Uterus (tissue), 4 donors: ENCODE measurements around the gene COPS3. TPM values are rescaled to one million over a fixed set of nuclear protein-coding genes. Genes with fewer than 3 reads are reported as not detected.

Experiments used
- DNase-seq, 2 donors: peaks; one replicate each; pipeline ENCODE4 v3.0.0-alpha.2; 2019 to 2020
- H3K27ac ChIP-seq, 2 donors: fragments of 200-600 bp; sonication (generic); 1 replicate in 1 of 2; 2 replicates in 1 of 2; pipeline ENCODE4 v1.5.1; 2016 to 2018
- H3K27me3 ChIP-seq, 2 donors: fragments of 200-600 bp; sonication (generic); one replicate each; pipeline ENCODE4 v1.5.1; 2018 to 2019; ENCODE audit warnings: control low read depth in 1 of 2
- H3K36me3 ChIP-seq, 2 donors: fragments of 200-600 bp; sonication (generic); one replicate each; pipeline ENCODE4 v1.5.1; 2019; ENCODE audit warnings: control low read depth in 1 of 2
- H3K4me1 ChIP-seq, 2 donors: fragments of 200-600 bp; sonication (generic); one replicate each; pipeline ENCODE4 v1.5.1; 2018 to 2019; ENCODE audit warnings: control low read depth in 1 of 2
- H3K4me3 ChIP-seq, 2 donors: fragments of 200-600 bp; sonication (generic); 1 replicate in 1 of 2; 2 replicates in 1 of 2; pipeline ENCODE4 v1.5.1; 2018 to 2019; ENCODE audit warnings: mild to moderate bottlenecking in 1 of 2
- H3K9me3 ChIP-seq, 2 donors: fragments of 200-600 bp; sonication (generic); one replicate each; pipeline ENCODE4 v1.5.1; 2019; ENCODE audit warnings: control low read depth in 1 of 2
- POLR2A ChIP-seq, 2 donors: fragments of 450-650 bp; IDR thresholded peaks; one replicate each; pipeline ENCODE4 v1.6.1; 2016; ENCODE audit warnings: antibody characterized with exemption in 2 of 2, mild to moderate bottlenecking in 1 of 2, moderate library complexity in 1 of 2
- intact Hi-C: fragments of 100-400 bp; cut with DNase I; formaldehyde crosslinking; loops from one replicate; pipeline ENCODE4 v1.15.1; 2023; ENCODE audit warnings: low total_unique reads
- total RNA-seq, 4 donors: library from RNA; depleted of rRNA in 3 of 4; stranded (reverse); fragments of >200 nt in 3 of 4; gene quantifications; one replicate each; pipeline versions ENCODE4 v1.1.0 to v1.2.4, GENCODE V29; 2014 to 2023
- TF ChIP-seq, protein P1 (sequence below), 4 experiments: fragments of 200-600 bp in 2 of 4; fragments of 450-650 bp in 2 of 4; sonication (generic) in 2 of 4; IDR thresholded peaks; one replicate each; pipeline ENCODE4 v1.5.1; 2016 to 2019; ENCODE audit warnings: antibody characterized with exemption in 4 of 4, mild to moderate bottlenecking in 2 of 4, moderate library complexity in 1 of 4
- donor health status: DM: yes; HTN: yes; CAD: no.

Gene COPS3
- total RNA-seq, 4 donors from 2014 or later: 13.1 to 83.3 (median 49.4) TPM

DNA sequence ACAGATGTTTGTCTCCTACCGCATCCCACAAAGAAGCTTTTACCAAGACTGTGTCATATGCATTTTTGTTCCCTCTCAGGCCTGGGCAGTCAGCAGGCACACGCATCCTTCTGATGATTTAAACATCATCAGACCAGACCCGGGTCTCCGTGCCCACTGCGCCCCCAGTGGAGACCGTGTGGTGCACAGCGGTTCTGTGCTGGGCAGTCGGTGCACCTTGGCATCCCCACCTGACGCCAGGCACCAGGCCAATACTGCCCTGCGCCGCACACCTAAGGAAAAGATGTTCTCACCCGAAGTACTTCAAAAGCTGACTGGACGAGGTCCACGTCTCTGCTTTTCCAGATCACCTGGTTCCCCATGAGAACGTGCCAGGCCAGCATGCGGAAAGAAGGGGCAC lies 64.3 kb downstream of the COPS3 start:
- no peak for DNase-seq
- H3K27ac ChIP-seq: no peak overlapping the region
- no peak for TF ChIP-seq POLR2A (IDR thresholded peaks at IDR 0.05)
- TF ChIP-seq, protein P1, sequence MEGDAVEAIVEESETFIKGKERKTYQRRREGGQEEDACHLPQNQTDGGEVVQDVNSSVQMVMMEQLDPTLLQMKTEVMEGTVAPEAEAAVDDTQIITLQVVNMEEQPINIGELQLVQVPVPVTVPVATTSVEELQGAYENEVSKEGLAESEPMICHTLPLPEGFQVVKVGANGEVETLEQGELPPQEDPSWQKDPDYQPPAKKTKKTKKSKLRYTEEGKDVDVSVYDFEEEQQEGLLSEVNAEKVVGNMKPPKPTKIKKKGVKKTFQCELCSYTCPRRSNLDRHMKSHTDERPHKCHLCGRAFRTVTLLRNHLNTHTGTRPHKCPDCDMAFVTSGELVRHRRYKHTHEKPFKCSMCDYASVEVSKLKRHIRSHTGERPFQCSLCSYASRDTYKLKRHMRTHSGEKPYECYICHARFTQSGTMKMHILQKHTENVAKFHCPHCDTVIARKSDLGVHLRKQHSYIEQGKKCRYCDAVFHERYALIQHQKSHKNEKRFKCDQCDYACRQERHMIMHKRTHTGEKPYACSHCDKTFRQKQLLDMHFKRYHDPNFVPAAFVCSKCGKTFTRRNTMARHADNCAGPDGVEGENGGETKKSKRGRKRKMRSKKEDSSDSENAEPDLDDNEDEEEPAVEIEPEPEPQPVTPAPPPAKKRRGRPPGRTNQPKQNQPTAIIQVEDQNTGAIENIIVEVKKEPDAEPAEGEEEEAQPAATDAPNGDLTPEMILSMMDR (IDR thresholded peaks at IDR 0.05): no peak
- no peaks in the 10 kb centered on the region for H3K27me3 ChIP-seq
- intact Hi-C loops: no loop called here
- H3K9me3 ChIP-seq: no peaks in the 10 kb centered on the region
- no peak overlapping the region for H3K4me3 ChIP-seq
- no peaks in the 10 kb centered on the region for H3K36me3 ChIP-seq
- no peaks in the 10 kb centered on the region for H3K4me1 ChIP-seq

DNA sequence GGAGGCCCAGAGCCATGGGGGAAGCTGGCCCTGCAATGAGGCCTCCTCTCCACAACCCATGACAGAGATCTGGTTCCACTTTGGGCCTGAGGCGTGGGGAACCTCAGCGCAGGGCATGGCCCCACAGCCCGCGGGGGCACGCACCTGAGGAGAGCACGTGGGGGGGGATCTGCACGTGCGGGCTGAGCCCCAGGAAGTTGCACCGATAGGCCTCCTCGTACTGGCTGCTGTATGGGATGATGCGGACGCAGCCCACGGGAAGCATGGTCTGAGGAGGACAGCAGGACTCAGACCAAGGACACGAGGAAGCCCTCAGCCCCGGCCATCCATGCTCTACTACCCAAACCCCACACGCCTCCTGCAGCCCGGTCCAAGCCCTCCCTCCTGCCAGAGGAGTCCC lies 64.8 kb downstream of the COPS3 start:
- Histone ChIP-seq H3K27ac (no peak overlapping the region), H3K36me3 (no peaks in the 10 kb centered on the region), H3K9me3 (no peaks in the 10 kb centered on the region), H3K4me3 (no peak overlapping the region), H3K27me3 (no peaks in the 10 kb centered on the region), H3K4me1 (no peaks in the 10 kb centered on the region)
- no peak for DNase-seq
- intact Hi-C loops: no loop called here
- no peak for TF ChIP-seq POLR2A (IDR thresholded peaks at IDR 0.05)
- TF ChIP-seq, protein P1 (IDR thresholded peaks at IDR 0.05): no peak

DNA sequence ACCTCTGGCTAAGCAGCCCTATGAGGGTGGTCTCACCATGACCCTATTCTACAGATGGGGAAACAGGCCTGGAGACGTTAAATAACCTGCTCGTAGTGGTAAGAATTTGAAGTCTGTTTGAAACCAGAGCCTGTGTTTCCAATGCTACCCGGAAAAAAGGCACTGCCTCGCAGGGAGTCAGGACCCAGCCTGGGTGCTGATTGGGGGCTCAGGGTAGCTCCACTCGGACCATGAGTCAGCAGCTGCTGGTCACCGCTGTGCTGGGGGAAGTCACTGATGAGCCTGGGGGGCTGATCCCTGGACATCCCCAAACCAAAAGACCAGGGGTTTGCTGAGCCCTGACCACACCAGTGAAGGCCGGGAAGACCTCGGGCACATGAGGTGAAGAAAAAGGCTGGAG lies 65.5 kb downstream of the COPS3 start:
- H3K27me3 ChIP-seq: no peaks in the 10 kb centered on the region
- no peak for DNase-seq
- intact Hi-C loops: no loop called here
- H3K4me3 ChIP-seq: no peak overlapping the region
- TF ChIP-seq, protein P1 (IDR thresholded peaks at IDR 0.05): no peak
- TF ChIP-seq POLR2A (IDR thresholded peaks at IDR 0.05): no peak
- H3K4me1 ChIP-seq: no peaks in the 10 kb centered on the region
- no peaks in the 10 kb centered on the region for H3K9me3 ChIP-seq
- H3K36me3 ChIP-seq: no peaks in the 10 kb centered on the region
- no peak overlapping the region for H3K27ac ChIP-seq

DNA sequence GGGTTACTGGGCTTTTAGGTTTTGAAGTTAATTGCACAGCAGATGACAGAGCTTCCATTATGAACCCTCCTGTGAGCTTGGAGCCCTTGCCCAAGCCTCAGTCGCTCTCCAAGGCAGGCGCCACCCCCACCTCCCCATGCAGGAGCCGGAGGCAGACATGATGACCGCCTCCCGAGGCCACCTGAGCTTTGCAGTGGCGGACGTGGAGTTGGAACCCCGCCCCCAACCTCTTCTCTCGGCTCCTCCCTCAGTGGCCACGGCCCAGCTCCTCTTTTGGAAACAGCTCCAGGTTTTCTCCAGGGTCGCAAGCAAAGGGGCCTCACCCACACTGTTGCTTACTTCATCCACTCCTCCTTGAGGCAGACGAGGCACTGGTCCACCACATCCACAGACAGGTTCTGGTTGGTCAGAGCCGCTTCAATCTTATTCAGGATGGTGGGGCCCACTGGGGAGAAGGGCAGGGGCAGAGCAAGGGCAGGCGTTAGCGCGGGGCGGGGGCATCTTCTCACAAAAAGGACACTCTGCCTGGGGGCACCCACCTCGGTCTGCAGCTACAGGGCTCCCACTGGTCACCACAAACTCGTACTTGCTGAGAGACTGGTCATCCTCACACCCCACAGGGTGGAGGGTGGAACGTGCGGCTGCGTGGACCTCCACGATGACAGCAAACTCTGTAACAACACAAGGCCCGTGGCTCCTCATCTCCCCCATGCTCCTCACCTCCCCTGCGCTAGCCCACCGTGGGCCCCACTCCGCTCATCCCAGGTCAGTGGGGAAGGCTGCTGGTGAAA lies 66.2 kb downstream of the COPS3 start:
- H3K27ac ChIP-seq: no peak overlapping the region
- intact Hi-C loops: no loop called here
- no peak for DNase-seq
- no peaks in the 10 kb centered on the region for H3K36me3 ChIP-seq
- H3K9me3 ChIP-seq: no peaks in the 10 kb centered on the region
- no peak overlapping the region for H3K4me3 ChIP-seq
- no peaks in the 10 kb centered on the region for H3K4me1 ChIP-seq
- no peak for TF ChIP-seq POLR2A (IDR thresholded peaks at IDR 0.05)
- TF ChIP-seq, protein P1 (IDR thresholded peaks at IDR 0.05): no peak
- no peaks in the 10 kb centered on the region for H3K27me3 ChIP-seq

DNA sequence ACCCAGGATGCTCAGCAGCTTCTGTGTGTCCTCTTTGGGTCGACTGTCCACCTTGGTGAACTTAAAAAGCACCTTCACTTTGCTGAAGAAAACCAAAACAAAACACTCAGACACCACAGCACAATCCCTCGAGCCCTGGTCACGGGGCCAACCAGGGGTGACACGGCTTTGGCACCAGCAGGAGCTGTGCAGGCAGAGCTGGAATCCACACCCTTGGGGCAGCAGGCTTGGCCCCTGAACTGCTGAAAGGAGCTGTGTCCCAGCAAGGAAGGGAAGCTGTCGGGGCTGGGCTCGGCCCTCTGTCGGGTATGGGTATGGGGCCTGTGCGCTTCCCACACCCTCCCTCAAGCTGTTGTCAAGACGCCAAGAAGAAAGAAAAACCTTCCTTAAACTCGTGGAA lies 67.3 kb downstream of the COPS3 start:
- no peaks in the 10 kb centered on the region for H3K4me1 ChIP-seq
- no peak overlapping the region for H3K4me3 ChIP-seq
- no peaks in the 10 kb centered on the region for H3K9me3 ChIP-seq
- intact Hi-C loops: no loop called here
- no peaks in the 10 kb centered on the region for H3K27me3 ChIP-seq
- no peaks in the 10 kb centered on the region for H3K36me3 ChIP-seq
- no peak overlapping the region for H3K27ac ChIP-seq
- TF ChIP-seq, protein P1 (IDR thresholded peaks at IDR 0.05): no peak
- TF ChIP-seq POLR2A (IDR thresholded peaks at IDR 0.05): no peak
- no peak for DNase-seq
